ENCODE measurements around the gene G6PC2.
"Not testable (repeated sequence)": the region's sequence is repeated elsewhere in the genome, so short reads cannot be mapped to it uniquely, and the experiment has no call there.

GRCh38 chr2:168932174-168932573 lies 31.1 kb downstream of the G6PC2 start:
- TF ChIP-seq ZNF384 (IDR thresholded peaks at IDR 0.05); BHLHE40 (IDR thresholded peaks at IDR 0.05; ENCODE audit: borderline replicate concordance); NFRKB (IDR thresholded peaks at IDR 0.05); FOXA1 (IDR thresholded peaks at IDR 0.05); L3MBTL2 (conservative IDR thresholded peaks at IDR 0.05); SP1 (IDR thresholded peaks at IDR 0.05); HDGF (IDR thresholded peaks at IDR 0.05; ENCODE audit: borderline replicate concordance): not testable (repeated sequence)

Data from HEK293T (cell line).